GM12878 (cell line): ENCODE data around the gene LRRC61. TPM values are rescaled to one million over a fixed set of nuclear protein-coding genes. Genes with fewer than 3 reads are reported as not detected.

Source experiments
- ATAC-seq: fragments of 200-7000 bp; cut with Tn5 transposase; 3 replicates; pipeline ENCODE4 v1.9.1; 2020; ENCODE audit warnings: mild to moderate bottlenecking, moderate library complexity
- BruUV-seq: library from RNA; stranded (reverse); fragments of 400-500 nt; replicated peaks from 2 replicates; lab custom pipeline; 2021; lab: Mats Ljungman, UMichigan
- CTCF ChIA-PET: fragments of 300-600 bp; sonication (Branson Sonifier 250); formaldehyde crosslinking; extraction: SDS; loops from one replicate; lab custom pipeline; 2021; ENCODE audit warnings: inconsistent platforms; lab: Yijun Ruan, JAX
- POLR2A ChIA-PET: fragments of 350-600 bp; formaldehyde crosslinking; extraction: SDS; loops from one replicate; lab custom pipeline; 2021; ENCODE audit warnings: inconsistent platforms; lab: Charles Lee
- RAD21 ChIA-PET: fragments of 300-600 bp; sonication (Branson Sonifier 250); formaldehyde crosslinking; loops from one replicate; lab custom pipeline; 2023; ENCODE audit warnings: antibody characterized with exemption; ENCODE audit not compliant: unreplicated experiment; lab: Charles Lee
- SMC1A ChIA-PET: fragments of 300-600 bp; sonication (Branson Sonifier 250); formaldehyde crosslinking; loops from one replicate; lab custom pipeline; 2023; ENCODE audit not compliant: unreplicated experiment, uncharacterized antibody; lab: Charles Lee
- DNase-seq: peaks from one replicate; pipeline ENCODE4 v3.0.0-alpha.2; 2011; ENCODE audit warnings: low read depth, low spot score
- FAIRE-seq: peaks from 3 replicates; lab custom pipeline; 2011; peaks lifted over from hg19 to GRCh38; lab: Jason Lieb, UNC
- H2AFZ ChIP-seq: 2 replicates; pipeline ENCODE4 v1.6.0; 2011; ENCODE audit warnings: low read depth, low read length, control low read depth; ENCODE audit not compliant: control insufficient read depth
- H3K27ac ChIP-seq: 2 replicates; pipeline ENCODE4 v1.5.1; 2011; ENCODE audit warnings: control low read depth; ENCODE audit not compliant: control insufficient read depth, insufficient read depth
- H3K27me3 ChIP-seq, 2 experiments: replicated peaks in 1 of 2; 2 replicates each; pipeline versions ENCODE4 v1.6.0 to v1.6.1; 2011; ENCODE audit warnings: low read length in 1 of 2; ENCODE audit not compliant: control insufficient read depth in 2 of 2, insufficient read depth in 2 of 2
- H3K36me3 ChIP-seq, 2 experiments: 2 replicates each; pipeline ENCODE4 v1.5.1; 2011; ENCODE audit warnings: low read length in 1 of 2; ENCODE audit not compliant: control insufficient read depth in 2 of 2, insufficient read depth in 2 of 2
- H3K4me1 ChIP-seq: 2 replicates; pipeline ENCODE4 v1.6.1; 2011; ENCODE audit warnings: mild to moderate bottlenecking, low read length, moderate library complexity, mixed read lengths; ENCODE audit not compliant: control insufficient read depth, insufficient read depth
- H3K4me2 ChIP-seq: 2 replicates; pipeline ENCODE4 v1.6.0; 2011; ENCODE audit warnings: control low read depth; ENCODE audit not compliant: control insufficient read depth, insufficient read depth
- H3K4me3 ChIP-seq: fragments of 200-600 bp; sonication (generic); 2 replicates; pipeline ENCODE4 v1.5.1; 2016
- H3K79me2 ChIP-seq: 2 replicates; pipeline ENCODE4 v1.6.0; 2011; ENCODE audit warnings: low read length; ENCODE audit not compliant: control insufficient read depth, insufficient read depth
- H3K9ac ChIP-seq: 2 replicates; pipeline ENCODE4 v1.8.0; 2011; ENCODE audit warnings: low read length, control low read depth, mixed read lengths; ENCODE audit not compliant: control insufficient read depth, insufficient read depth
- H3K9me3 ChIP-seq: replicated peaks from 3 replicates; pipeline ENCODE4 v1.5.1; 2011; ENCODE audit warnings: mild to moderate bottlenecking, low read length; ENCODE audit not compliant: control insufficient read depth, insufficient read depth
- H4K20me1 ChIP-seq: 2 replicates; pipeline ENCODE4 v1.6.0; 2011; ENCODE audit not compliant: control insufficient read depth, insufficient read depth
- E2F8 ChIP-seq: fragments of 450-650 bp; IDR thresholded peaks from 2 replicates; pipeline ENCODE4 v1.6.1; 2018; ENCODE audit warnings: mild to moderate bottlenecking, low read depth, moderate library complexity; ENCODE audit not compliant: partially characterized antibody
- HDGF ChIP-seq: fragments of 450-650 bp; IDR thresholded peaks from 2 replicates; pipeline ENCODE4 v1.6.1; 2016; ENCODE audit warnings: antibody characterized with exemption
- IKZF1 ChIP-seq: fragments of 450-650 bp; conservative IDR thresholded peaks from 2 replicates; pipeline ENCODE4 v1.6.1; 2017; ENCODE audit warnings: antibody characterized with exemption, mild to moderate bottlenecking
- IRF5 ChIP-seq: fragments of 450-650 bp; IDR thresholded peaks from 2 replicates; pipeline ENCODE4 v1.6.1; 2017; ENCODE audit warnings: borderline replicate concordance
- NBN ChIP-seq: fragments of 450-650 bp; IDR thresholded peaks from 2 replicates; pipeline ENCODE4 v1.6.1; 2016
- NR2C2 ChIP-seq: IDR thresholded peaks from 2 replicates; pipeline ENCODE4 v1.6.1; 2011; ENCODE audit warnings: borderline replicate concordance, low read depth; ENCODE audit not compliant: control insufficient read depth, insufficient read length
- SUPT20H ChIP-seq: IDR thresholded peaks from 2 replicates; pipeline ENCODE4 v1.6.1; 2011; ENCODE audit warnings: low read depth, mild to moderate bottlenecking, low read length, moderate library complexity, borderline replicate concordance; ENCODE audit not compliant: control insufficient read depth
- TCF3 ChIP-seq: IDR thresholded peaks from 2 replicates; pipeline ENCODE4 v1.6.1; 2012; ENCODE audit warnings: low read depth, mild to moderate bottlenecking, low read length, borderline replicate concordance; ENCODE audit not compliant: insufficient read depth
- ZBTB11 ChIP-seq: fragments of 450-650 bp; formaldehyde crosslinking; IDR thresholded peaks from 2 replicates; pipeline ENCODE4 v1.5.0; 2022; ENCODE audit warnings: mild to moderate bottlenecking, missing genetic modification characterization
- WGBS: methylation state at CpG from one replicate; pipeline ENCODE4 v1.1.6; 2016; ENCODE audit warnings: low lambda C conversion rate; ENCODE audit not compliant: insufficient replicate concordance, insufficient coverage; ENCODE audit errors: missing lambda C conversion rate; 5-methylcytosine and 5-hydroxymethylcytosine counted together
- in situ Hi-C: fragments of 300-500 bp; cut with MboI; formaldehyde crosslinking; loops from 9 replicates; pipeline ENCODE4 v1.14.3; 2018; ENCODE audit warnings: mixed read lengths
- intact Hi-C: fragments of 100-400 bp; cut with micrococcal nuclease; formaldehyde crosslinking; loops from one replicate; pipeline ENCODE4 v1.14.2; 2022; ENCODE audit not compliant: unreplicated experiment
- polyA plus RNA-seq, 11 experiments: library from polyadenylated mRNA; depleted of rRNA in 4 of 11; unstranded in 6 of 11; stranded (reverse) in 5 of 11; fragments of >200 nt; fragmentation: Nextera tagmentation in 4 of 11; fragmentation: Illumina TruSeq in 1 of 11; extraction: Ambion mirVana in 4 of 11; extraction: Trizol in 1 of 11; gene quantifications; 1 replicate in 1 of 11; 2 replicates in 10 of 11; pipeline versions ENCODE4 v1.2.1 to v1.2.3, GENCODE V29; 2011 to 2016; ENCODE audit warnings: inconsistent platforms in 2 of 11, missing spikeins in 2 of 11, low read depth in 1 of 11
- total RNA-seq, 4 experiments: library from RNA; depleted of rRNA in 3 of 4; stranded (reverse); fragments of >200 nt in 3 of 4; fragmentation: Illumina TruSeq in 1 of 4; extraction: Trizol in 1 of 4; gene quantifications; 2 replicates each; pipeline versions ENCODE4 v1.2.1 to v1.2.3, GENCODE V29; 2013 to 2021

The LRRC61 gene
- total and polyA plus RNA-seq, 10 of the 15 experiments (the other 5 are each of a cell fraction or from before 2014, with no cell fraction given): 1.4 to 54.2 (median 21.8) TPM

GRCh38 chr7:150359622-150360362 is 36.6 kb downstream of the LRRC61 start:
- WGBS: 100% methylated on average over 2 of the region's 2 CpGs
- POLR2A ChIA-PET: no interaction called here
- Histone ChIP-seq H3K27me3 (no peaks in the 10 kb centered on the region), H3K4me1 (peaks cover 32% of the 10 kb centered on the region), H3K9ac (no peak overlapping the region), H3K4me2 (no peak overlapping the region), H2AFZ (no peak overlapping the region), H4K20me1 (no peaks in the 10 kb centered on the region), H3K9me3 (no peaks in the 10 kb centered on the region), H3K27ac (no peak overlapping the region), H3K36me3 (no peaks in the 10 kb centered on the region), H3K4me3 (no peak overlapping the region), H3K79me2 (no peaks in the 10 kb centered on the region)
- TF ChIP-seq NR2C2: peak; percentile 12
- no peak for TF ChIP-seq ZBTB11
- TF ChIP-seq E2F8: no peak
- TF ChIP-seq TCF3: no peak
- no peak for TF ChIP-seq IRF5
- 0 out of 2 replicates have a peak, but pooled peaks have one; percentile 34 for TF ChIP-seq NBN
- TF ChIP-seq SUPT20H: no peak
- peak; percentile 25; the same call in 1 of the 2 replicates for TF ChIP-seq HDGF
- no peak for TF ChIP-seq IKZF1
- DNase-seq (no peak), FAIRE-seq (no peak), ATAC-seq (no peak)
- BruUV-seq: no TSS peak
- in situ Hi-C loops: loop anchor here (5.0 kb wide), 1 partner anchor 53 kb away; no protein-coding TSS in a partner anchor
- intact Hi-C loops: loop anchor here (5.0 kb wide), 1 partner anchor 37 kb away; the partner anchor contains the start of genes ACTR3C and LRRC61
- SMC1A ChIA-PET: no interaction called here
- CTCF ChIA-PET: no interaction called here
- RAD21 ChIA-PET: no interaction called here
